ENCODE measurements around the gene LIG4.
A peak's percentile ranks its signal among the peaks of the same experiment; 100 is the strongest.

- TF ChIP-seq TCF7 (CRISPR knock-in tag; IDR thresholded peaks at IDR 0.05; ENCODE audit: low read depth) (no peak), CTCF (IDR thresholded peaks at IDR 0.05) (peak; percentile 52), SMAD4 (CRISPR knock-in tag; IDR thresholded peaks at IDR 0.05) (no peak)
Observed at GRCh38 chr13:108227651-108228272, 12.4 kb upstream of the LIG4 start.
